ENCODE results near the gene CHN2.

Gene CHN2

GRCh38 chr7:29332042-29332811 is 137.7 kb downstream of the CHN2 start:
- no peak for TF ChIP-seq CTCF (IDR thresholded peaks at IDR 0.05; ENCODE audit: borderline replicate concordance, insufficient read depth, low read depth, low read length)
- H3K4me3 ChIP-seq (ENCODE audit: low read depth, low read length) = no peak overlapping the region

GRCh38 chr7:29332875-29333855 is 138.6 kb downstream of the CHN2 start:
- TF ChIP-seq CTCF (IDR thresholded peaks at IDR 0.05; ENCODE audit: borderline replicate concordance, insufficient read depth, low read depth, low read length) = no peak
- H3K4me3 ChIP-seq (ENCODE audit: low read depth, low read length) = no peak overlapping the region

GRCh38 chr7:29335188-29336083 is 140.9 kb downstream of the CHN2 start:
- no peak for TF ChIP-seq CTCF (IDR thresholded peaks at IDR 0.05; ENCODE audit: borderline replicate concordance, insufficient read depth, low read depth, low read length)
- no peak overlapping the region for H3K4me3 ChIP-seq (ENCODE audit: low read depth, low read length)

- no peak overlapping the region for H3K4me3 ChIP-seq (ENCODE audit: low read depth, low read length)
- TF ChIP-seq CTCF (IDR thresholded peaks at IDR 0.05; ENCODE audit: borderline replicate concordance, insufficient read depth, low read depth, low read length) = no peak
Measured at GRCh38 chr7:29337546-29338116, 143.1 kb downstream of the CHN2 start.

- H3K4me3 ChIP-seq (ENCODE audit: low read depth, low read length) = no peak overlapping the region
- no peak for TF ChIP-seq CTCF (IDR thresholded peaks at IDR 0.05; ENCODE audit: borderline replicate concordance, insufficient read depth, low read depth, low read length)
Measured at GRCh38 chr7:29340696-29341095, 146.1 kb downstream of the CHN2 start.

- no peak overlapping the region for H3K4me3 ChIP-seq (ENCODE audit: low read depth, low read length)
- no peak for TF ChIP-seq CTCF (IDR thresholded peaks at IDR 0.05; ENCODE audit: borderline replicate concordance, insufficient read depth, low read depth, low read length)
Measured at GRCh38 chr7:29341156-29341555, 146.6 kb downstream of the CHN2 start.
